Activated naive CD4-positive, alpha-beta T cell treated with anti-CD3 and anti-CD28 coated beads, Interleukin-2, amount 10 ng/mL, durations not matched to agents 7 days and 5 days (primary cell): Measurements from ENCODE around the gene HDAC5.
"Not testable (repeated sequence)": the region's sequence is repeated elsewhere in the genome, so short reads cannot be mapped to it uniquely, and the experiment has no call there.

ENCODE experiments used
- CTCF ChIA-PET: fragments of 350-600 bp; sonication (Branson Sonifier 250); formaldehyde crosslinking; loops from one replicate; lab custom pipeline; 2021; ENCODE audit warnings: antibody characterized with exemption; lab: Charles Lee
- DNase-seq: peaks from one replicate; pipeline ENCODE4 v3.0.0-alpha.2; 2020
- H3K27ac Mint-ChIP-seq: one replicate; pipeline ENCODE4 v1.8.0; 2021; ENCODE audit warnings: mild to moderate bottlenecking, moderate library complexity, mixed read lengths
- H3K27me3 Mint-ChIP-seq: one replicate; pipeline ENCODE4 v1.8.0; 2021; ENCODE audit warnings: mild to moderate bottlenecking, mixed read lengths
- H3K36me3 Mint-ChIP-seq: one replicate; pipeline ENCODE4 v1.8.0; 2021; ENCODE audit warnings: mixed read lengths
- H3K4me1 Mint-ChIP-seq: one replicate; pipeline ENCODE4 v1.8.0; 2021; ENCODE audit warnings: mixed read lengths
- H3K4me3 Mint-ChIP-seq: one replicate; pipeline ENCODE4 v1.8.0; 2021; ENCODE audit warnings: mild to moderate bottlenecking, moderate library complexity, mixed read lengths
- H3K9me3 Mint-ChIP-seq: one replicate; pipeline ENCODE4 v1.8.0; 2021; ENCODE audit warnings: mixed read lengths

Gene HDAC5

GRCh38 chr17:44146375-44147346, 23.2 kb upstream of the HDAC5 start:
- H3K9me3 Mint-ChIP-seq = no peaks in the 10 kb centered on the region
- no peaks in the 10 kb centered on the region for H3K27me3 Mint-ChIP-seq
- peaks cover 25% of the 10 kb centered on the region for H3K36me3 Mint-ChIP-seq
- peaks cover 22% of the 10 kb centered on the region for H3K4me1 Mint-ChIP-seq
- H3K4me3 Mint-ChIP-seq = no peak overlapping the region
- DNase-seq = no peak
- H3K27ac Mint-ChIP-seq = no peak overlapping the region
- CTCF ChIA-PET = interaction anchor here (1.2 kb wide), 1 partner anchor 22 kb away, joined by 4 read pairs; no protein-coding TSS in a partner anchor

DNA sequence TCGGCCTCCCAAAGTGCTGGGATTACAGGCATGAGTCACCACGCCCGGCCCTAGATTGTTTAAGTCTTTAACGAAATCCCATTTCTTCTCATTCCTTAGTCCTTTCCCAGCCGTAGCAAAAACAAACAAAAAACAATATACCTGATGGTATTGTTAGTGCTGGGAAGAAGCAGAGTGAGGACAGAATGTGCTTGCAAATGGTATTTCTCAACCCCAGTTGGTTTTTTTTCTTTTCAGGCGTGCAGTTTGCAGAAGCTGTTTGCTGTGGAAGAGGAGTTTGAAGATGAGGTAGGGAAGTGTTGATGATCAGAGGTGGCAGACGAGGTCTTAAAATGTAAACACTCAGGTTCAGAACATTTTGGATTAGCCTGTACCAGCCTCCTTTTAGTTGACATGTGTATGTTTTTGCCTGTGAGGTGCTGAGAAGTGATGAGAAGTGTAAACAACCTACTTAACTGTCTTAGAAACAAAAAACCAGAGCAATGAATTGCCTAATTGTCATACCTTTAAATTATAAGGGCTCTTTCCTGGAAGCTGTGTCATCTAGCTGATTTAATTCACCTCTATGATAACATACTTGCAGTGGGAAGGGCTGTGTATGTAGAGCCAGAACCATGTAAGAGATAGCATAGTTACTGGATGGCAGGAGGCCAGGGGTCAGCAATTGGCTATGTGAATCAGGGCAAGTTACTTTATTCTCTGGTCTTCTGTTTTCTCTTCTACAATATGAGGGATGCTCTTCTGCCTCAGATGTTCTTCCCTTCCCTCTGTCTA, 21.7 kb upstream of the HDAC5 start:
- Mint-ChIP-seq H3K9me3 (no peaks in the 10 kb centered on the region), H3K4me3 (no peak overlapping the region), H3K27me3 (no peaks in the 10 kb centered on the region), H3K4me1 (peaks cover 22% of the 10 kb centered on the region), H3K36me3 (peaks cover 23% of the 10 kb centered on the region), H3K27ac (no peak overlapping the region)
- no peak for DNase-seq
- CTCF ChIA-PET = interaction anchor here (1.0 to 1.2 kb wide), 2 partner anchors 23 to 65 kb away, joined by 4 read pairs; no protein-coding TSS in a partner anchor

- DNase-seq, CTCF ChIA-PET, H3K9me3 Mint-ChIP-seq, H3K4me3 Mint-ChIP-seq, H3K27me3 Mint-ChIP-seq: not testable (repeated sequence)
- Mint-ChIP-seq H3K27ac (peak overlapping the region; percentile 5), H3K4me1 (peaks cover 17% of the 10 kb centered on the region), H3K36me3 (peaks cover 16% of the 10 kb centered on the region)
Measured at GRCh38 chr17:44143921-44144320, 20.5 kb upstream of the HDAC5 start.

- CTCF ChIA-PET = interaction anchor here (1.4 to 1.8 kb wide), 4 partner anchors 14 to 214 kb away, joined by 3 to 7 read pairs (median 4); partner anchors contain the start of gene HDAC5
- peaks cover 24% of the 10 kb centered on the region for H3K27me3 Mint-ChIP-seq
- peak; percentile 61 for DNase-seq
- peak overlapping the region; percentile 63 for H3K27ac Mint-ChIP-seq
- H3K4me3 Mint-ChIP-seq = no peak overlapping the region
- H3K36me3 Mint-ChIP-seq = no peaks in the 10 kb centered on the region
- H3K9me3 Mint-ChIP-seq = no peaks in the 10 kb centered on the region
- peaks cover 32% of the 10 kb centered on the region for H3K4me1 Mint-ChIP-seq
Measured at GRCh38 chr17:44137891-44138709, 14.7 kb upstream of the HDAC5 start.

- no peaks in the 10 kb centered on the region for H3K36me3 Mint-ChIP-seq
- H3K9me3 Mint-ChIP-seq = no peaks in the 10 kb centered on the region
- H3K4me3 Mint-ChIP-seq = no peak overlapping the region
- no peak overlapping the region for H3K27ac Mint-ChIP-seq
- CTCF ChIA-PET = interaction anchor here (1.0 kb wide), 1 partner anchor 19 kb away, joined by 4 read pairs; no protein-coding TSS in a partner anchor
- DNase-seq = no peak
- H3K4me1 Mint-ChIP-seq = peaks cover 18% of the 10 kb centered on the region
- H3K27me3 Mint-ChIP-seq = peaks cover 24% of the 10 kb centered on the region
Measured at GRCh38 chr17:44134752-44135568, 11.5 kb upstream of the HDAC5 start.

GRCh38 chr17:44133918-44134476, 10.6 kb upstream of the HDAC5 start:
- H3K9me3 Mint-ChIP-seq = no peaks in the 10 kb centered on the region
- H3K27ac Mint-ChIP-seq = no peak overlapping the region
- H3K4me3 Mint-ChIP-seq = no peak overlapping the region
- peaks cover 24% of the 10 kb centered on the region for H3K27me3 Mint-ChIP-seq
- no peak for DNase-seq
- H3K36me3 Mint-ChIP-seq = no peaks in the 10 kb centered on the region
- CTCF ChIA-PET = interaction anchor here (0.7 to 2.0 kb wide), 2 partner anchors 10 to 76 kb away, joined by 3 to 14 read pairs; partner anchors contain the start of gene HDAC5
- H3K4me1 Mint-ChIP-seq = peaks cover 18% of the 10 kb centered on the region

- peaks cover 5% of the 10 kb centered on the region for H3K4me1 Mint-ChIP-seq
- H3K4me3 Mint-ChIP-seq = no peak overlapping the region
- peaks cover 20% of the 10 kb centered on the region for H3K27me3 Mint-ChIP-seq
- H3K36me3 Mint-ChIP-seq = no peaks in the 10 kb centered on the region
- no peaks in the 10 kb centered on the region for H3K9me3 Mint-ChIP-seq
- DNase-seq = no peak
- no peak overlapping the region for H3K27ac Mint-ChIP-seq
- CTCF ChIA-PET = interaction anchor here (1.1 to 2.0 kb wide), 2 partner anchors 9 to 17 kb away, joined by 3 to 14 read pairs; partner anchors contain the start of gene HDAC5
Measured at GRCh38 chr17:44132275-44132821, 8.9 kb upstream of the HDAC5 start.

DNA sequence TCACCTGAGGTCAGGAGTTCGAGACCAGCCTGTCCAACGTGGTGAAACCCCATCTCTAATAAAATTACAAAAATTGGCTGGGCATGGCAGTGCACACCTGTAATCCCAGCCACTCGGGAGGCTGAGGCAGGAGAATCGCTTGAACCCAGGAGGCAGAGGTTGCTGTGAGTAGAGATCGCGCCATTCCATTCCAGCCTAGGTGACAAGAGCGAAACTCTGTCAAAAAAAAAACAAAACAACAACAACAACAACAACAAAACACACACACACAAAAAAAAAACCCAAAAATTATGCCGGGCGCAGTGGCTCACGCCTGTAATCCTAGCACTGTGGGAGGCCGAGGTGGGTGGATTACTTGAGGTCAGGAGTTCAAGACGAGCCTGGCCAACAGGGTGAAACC, 7.9 kb upstream of the HDAC5 start:
- H3K27ac Mint-ChIP-seq, H3K4me3 Mint-ChIP-seq, H3K9me3 Mint-ChIP-seq, H3K36me3 Mint-ChIP-seq, H3K4me1 Mint-ChIP-seq, DNase-seq, CTCF ChIA-PET: not testable (repeated sequence)
- H3K27me3 Mint-ChIP-seq = peaks cover 24% of the 10 kb centered on the region

DNA sequence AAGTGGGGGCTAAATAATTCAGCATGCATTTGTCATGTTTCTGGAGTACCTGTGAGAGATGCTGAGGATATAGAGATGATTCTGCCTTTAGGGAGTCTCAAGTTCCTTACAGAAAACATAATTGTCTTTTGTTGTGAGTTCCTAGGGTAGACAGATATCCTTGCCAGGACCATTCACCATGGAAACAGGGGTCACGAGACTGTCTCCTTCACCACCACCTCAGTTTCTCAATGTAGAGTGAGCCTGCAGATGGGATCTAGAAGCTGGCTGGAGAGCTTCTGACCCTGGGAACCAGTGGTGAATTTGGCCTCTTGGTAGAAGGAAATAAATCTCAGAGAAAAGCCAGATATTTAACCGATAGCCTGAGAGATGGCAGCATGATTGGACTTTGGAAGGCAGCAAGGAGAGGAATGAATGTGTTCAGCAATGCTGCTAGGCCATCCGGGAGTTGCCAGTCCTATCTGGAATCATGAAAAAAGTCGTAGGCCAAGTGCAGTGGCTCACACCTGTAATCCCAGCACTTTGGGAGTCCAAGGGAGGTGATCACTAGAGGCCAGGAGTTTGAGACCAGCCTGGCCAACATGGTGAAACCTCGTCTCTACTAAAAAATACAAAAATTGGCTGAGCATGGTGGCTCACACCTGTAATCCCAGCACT, 7.4 kb upstream of the HDAC5 start:
- Mint-ChIP-seq H3K4me1 (peaks cover 2% of the 10 kb centered on the region), H3K36me3 (no peaks in the 10 kb centered on the region), H3K4me3 (no peak overlapping the region), H3K9me3 (no peaks in the 10 kb centered on the region), H3K27ac (no peak overlapping the region), H3K27me3 (peaks cover 26% of the 10 kb centered on the region)
- CTCF ChIA-PET = no interaction called here
- no peak for DNase-seq

GRCh38 chr17:44128383-44128782, 4.9 kb upstream of the HDAC5 start:
- DNase-seq = no peak
- Mint-ChIP-seq H3K4me1 (peaks cover 12% of the 10 kb centered on the region), H3K36me3 (no peaks in the 10 kb centered on the region), H3K27me3 (peaks cover 25% of the 10 kb centered on the region), H3K9me3 (no peaks in the 10 kb centered on the region), H3K4me3 (no peak overlapping the region), H3K27ac (no peak overlapping the region)
- CTCF ChIA-PET = no interaction called here

- H3K36me3 Mint-ChIP-seq = peaks cover 7% of the 10 kb centered on the region
- H3K9me3 Mint-ChIP-seq = no peaks in the 10 kb centered on the region
- CTCF ChIA-PET = interaction anchor here (0.7 to 1.8 kb wide), 9 partner anchors 9 to 208 kb away, joined by 3 to 15 read pairs (median 6); partner anchors contain the start of gene HROB
- peaks cover 37% of the 10 kb centered on the region for H3K4me1 Mint-ChIP-seq
- peak overlapping the region; percentile 96 for H3K4me3 Mint-ChIP-seq
- DNase-seq = no peak
- peaks cover 41% of the 10 kb centered on the region for H3K27me3 Mint-ChIP-seq
- H3K27ac Mint-ChIP-seq = peak overlapping the region; percentile 94
Measured at GRCh38 chr17:44124118-44124438, 637 bp upstream of the HDAC5 start.

GRCh38 chr17:44122816-44123355, 555 bp downstream of the HDAC5 start:
- no peaks in the 10 kb centered on the region for H3K9me3 Mint-ChIP-seq
- H3K4me1 Mint-ChIP-seq = peaks cover 37% of the 10 kb centered on the region
- H3K27me3 Mint-ChIP-seq = peaks cover 33% of the 10 kb centered on the region
- no peak for DNase-seq
- peak overlapping the region; percentile 89 for H3K27ac Mint-ChIP-seq
- H3K36me3 Mint-ChIP-seq = peaks cover 7% of the 10 kb centered on the region
- CTCF ChIA-PET = interaction anchor here (0.5 to 1.8 kb wide), 9 partner anchors 9 to 212 kb away, joined by 3 to 15 read pairs (median 4); partner anchors contain the start of gene HROB
- peak overlapping the region; percentile 96 for H3K4me3 Mint-ChIP-seq
